NCI-H187 treated with DMSO at 0.1 percent for 48 hours (cell line): ENCODE measurements around the gene PRDM2.

Experiments used
- DNase-seq: peaks from one replicate; lab custom pipeline; 2025; lab: John Stamatoyannopoulos, UW

The PRDM2 gene

GRCh38 chr1:13735168-13735930, 35.4 kb downstream of the PRDM2 start:
- DNase-seq = no peak

GRCh38 chr1:13737398-13737797, 37.4 kb downstream of the PRDM2 start:
- DNase-seq = no peak

GRCh38 chr1:13746342-13746741, 46.4 kb downstream of the PRDM2 start:
- DNase-seq = no peak

- DNase-seq = peak; percentile 72
Measured at GRCh38 chr1:13748610-13749505, 48.9 kb downstream of the PRDM2 start.

GRCh38 chr1:13749543-13750341, 49.8 kb downstream of the PRDM2 start:
- no peak for DNase-seq

- no peak for DNase-seq
Measured at GRCh38 chr1:13751458-13751871, 51.5 kb downstream of the PRDM2 start.

GRCh38 chr1:13751985-13752384, 52.0 kb downstream of the PRDM2 start:
- no peak for DNase-seq

- DNase-seq = no peak
Measured at GRCh38 chr1:13752852-13753251, 52.9 kb downstream of the PRDM2 start.

- no peak for DNase-seq
Measured at GRCh38 chr1:13753636-13754402, 53.8 kb downstream of the PRDM2 start.

- DNase-seq = no peak
Measured at GRCh38 chr1:13754510-13755103, 54.6 kb downstream of the PRDM2 start.

GRCh38 chr1:13756557-13757315, 56.7 kb downstream of the PRDM2 start:
- no peak for DNase-seq

- DNase-seq = no peak
Measured at GRCh38 chr1:13757693-13758092, 57.7 kb downstream of the PRDM2 start.

GRCh38 chr1:13759072-13759471, 59.1 kb downstream of the PRDM2 start:
- DNase-seq = no peak

- DNase-seq = no peak
Measured at GRCh38 chr1:13760340-13760739, 60.4 kb downstream of the PRDM2 start.

- DNase-seq = no peak
Measured at GRCh38 chr1:13760921-13761320, 60.9 kb downstream of the PRDM2 start.

GRCh38 chr1:13761883-13762282, 61.9 kb downstream of the PRDM2 start:
- no peak for DNase-seq

GRCh38 chr1:13762642-13763041, 62.7 kb downstream of the PRDM2 start:
- DNase-seq = no peak

- no peak for DNase-seq
Measured at GRCh38 chr1:13763222-13763621, 63.2 kb downstream of the PRDM2 start.

GRCh38 chr1:13763991-13764390, 64.0 kb downstream of the PRDM2 start:
- no peak for DNase-seq

- no peak for DNase-seq
Measured at GRCh38 chr1:13764588-13765332, 64.8 kb downstream of the PRDM2 start.
